DMS53 treated with DMSO at 0.1 percent for 48 hours (cell line): ENCODE data around the gene HLCS.
A peak's percentile ranks its signal among the peaks of the same experiment; 100 is the strongest.

ENCODE experiments used
- DNase-seq: peaks from one replicate; lab custom pipeline; 2025; ENCODE audit not compliant: unreplicated experiment; lab: John Stamatoyannopoulos, UW

HLCS gene

GRCh38 chr21:36783612-36784374, 182.7 kb downstream of the HLCS start:
- DNase-seq = no peak

GRCh38 chr21:36780861-36781260, 185.6 kb downstream of the HLCS start:
- DNase-seq = no peak

- DNase-seq = no peak
Observed at GRCh38 chr21:36776981-36777617, 189.4 kb downstream of the HLCS start.

GRCh38 chr21:36773995-36774394, 192.5 kb downstream of the HLCS start:
- DNase-seq = no peak

- peak; percentile 42 for DNase-seq
Observed at GRCh38 chr21:36773117-36773516, 193.4 kb downstream of the HLCS start.

GRCh38 chr21:36769051-36769839, 197.2 kb downstream of the HLCS start:
- DNase-seq = no peak

- no peak for DNase-seq
Observed at GRCh38 chr21:36768496-36768895, 198.0 kb downstream of the HLCS start.

- DNase-seq = no peak
Observed at GRCh38 chr21:36767096-36767495, 199.4 kb downstream of the HLCS start.

GRCh38 chr21:36766511-36766910, 200.0 kb downstream of the HLCS start:
- DNase-seq = no peak

GRCh38 chr21:36765229-36765628, 201.2 kb downstream of the HLCS start:
- no peak for DNase-seq

- no peak for DNase-seq
Observed at GRCh38 chr21:36763305-36763704, 203.2 kb downstream of the HLCS start.

GRCh38 chr21:36762642-36763041, 203.8 kb downstream of the HLCS start:
- DNase-seq = no peak

GRCh38 chr21:36761685-36762084, 204.8 kb downstream of the HLCS start:
- DNase-seq = no peak

GRCh38 chr21:36759348-36760083, 207.0 kb downstream of the HLCS start:
- no peak for DNase-seq

GRCh38 chr21:36757196-36757595, 209.3 kb downstream of the HLCS start:
- no peak for DNase-seq

GRCh38 chr21:36756527-36756926, 209.9 kb downstream of the HLCS start:
- DNase-seq = peak; percentile 42

- DNase-seq = no peak
Observed at GRCh38 chr21:36754241-36754898, 212.1 kb downstream of the HLCS start.

- no peak for DNase-seq
Observed at GRCh38 chr21:36753556-36753955, 212.9 kb downstream of the HLCS start.

GRCh38 chr21:36751383-36751782, 215.1 kb downstream of the HLCS start:
- DNase-seq = no peak

- no peak for DNase-seq
Observed at GRCh38 chr21:36750576-36750959, 215.9 kb downstream of the HLCS start.
